Suprapubic skin (tissue), 4 donors: ENCODE measurements around the gene HPGDS.

Source experiments
- EP300 ChIP-seq: sonication (generic); formaldehyde crosslinking; IDR thresholded peaks from one replicate; pipeline ENCODE4 v1.6.1; 2017; ENCODE audit warnings: antibody characterized with exemption
- POLR2A ChIP-seq, 2 donors: fragments of 450-650 bp; IDR thresholded peaks; one replicate each; pipeline ENCODE4 v1.6.1; 2017; ENCODE audit warnings: antibody characterized with exemption in 2 of 2, mild to moderate bottlenecking in 2 of 2, moderate library complexity in 2 of 2
- POLR2AphosphoS5 ChIP-seq, 3 donors: sonication (generic); formaldehyde crosslinking; IDR thresholded peaks; one replicate each; pipeline ENCODE4 v1.6.1; 2017; ENCODE audit warnings: antibody characterized with exemption in 3 of 3
- TF ChIP-seq, protein P1 (sequence below), 2 donors: fragments of 200-600 bp in 1 of 2; fragments of 450-650 bp in 1 of 2; sonication (generic) in 1 of 2; IDR thresholded peaks; one replicate each; pipeline ENCODE4 v1.5.1; 2016 to 2019; ENCODE audit warnings: antibody characterized with exemption in 2 of 2, mild to moderate bottlenecking in 1 of 2, moderate library complexity in 1 of 2

DNA sequence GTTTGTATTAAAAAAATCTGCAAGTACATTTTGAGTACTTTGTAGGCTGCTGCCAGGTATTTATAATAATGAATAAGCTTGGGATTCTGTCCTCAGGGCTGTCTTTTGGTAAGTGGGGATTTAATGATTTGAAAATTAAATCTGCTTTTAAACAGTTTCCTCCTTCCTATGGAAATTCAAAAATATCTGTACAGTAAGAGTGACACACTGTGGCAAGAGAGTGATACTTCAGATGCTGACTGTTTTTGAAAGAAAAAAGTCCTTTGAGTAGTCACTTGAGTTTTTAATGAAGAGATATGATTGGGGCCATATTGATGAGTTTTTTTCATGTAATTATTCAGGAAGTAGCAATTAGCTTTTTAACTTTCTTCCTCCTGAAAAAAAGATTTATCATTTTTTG is 85.8 kb downstream of the HPGDS start:
- TF ChIP-seq, protein P1, sequence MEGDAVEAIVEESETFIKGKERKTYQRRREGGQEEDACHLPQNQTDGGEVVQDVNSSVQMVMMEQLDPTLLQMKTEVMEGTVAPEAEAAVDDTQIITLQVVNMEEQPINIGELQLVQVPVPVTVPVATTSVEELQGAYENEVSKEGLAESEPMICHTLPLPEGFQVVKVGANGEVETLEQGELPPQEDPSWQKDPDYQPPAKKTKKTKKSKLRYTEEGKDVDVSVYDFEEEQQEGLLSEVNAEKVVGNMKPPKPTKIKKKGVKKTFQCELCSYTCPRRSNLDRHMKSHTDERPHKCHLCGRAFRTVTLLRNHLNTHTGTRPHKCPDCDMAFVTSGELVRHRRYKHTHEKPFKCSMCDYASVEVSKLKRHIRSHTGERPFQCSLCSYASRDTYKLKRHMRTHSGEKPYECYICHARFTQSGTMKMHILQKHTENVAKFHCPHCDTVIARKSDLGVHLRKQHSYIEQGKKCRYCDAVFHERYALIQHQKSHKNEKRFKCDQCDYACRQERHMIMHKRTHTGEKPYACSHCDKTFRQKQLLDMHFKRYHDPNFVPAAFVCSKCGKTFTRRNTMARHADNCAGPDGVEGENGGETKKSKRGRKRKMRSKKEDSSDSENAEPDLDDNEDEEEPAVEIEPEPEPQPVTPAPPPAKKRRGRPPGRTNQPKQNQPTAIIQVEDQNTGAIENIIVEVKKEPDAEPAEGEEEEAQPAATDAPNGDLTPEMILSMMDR (IDR thresholded peaks at IDR 0.05), result no peak
- no peak for TF ChIP-seq POLR2AphosphoS5 (IDR thresholded peaks at IDR 0.05)
- no peak for TF ChIP-seq EP300
- no peak for TF ChIP-seq POLR2A (IDR thresholded peaks at IDR 0.05)
